Tibial nerve (tissue), 4 donors: ENCODE data around the gene THRAP3. TPM values are rescaled to one million over a fixed set of nuclear protein-coding genes. Genes with fewer than 3 reads are reported as not detected.
A peak's percentile ranks its signal among the peaks of the same experiment; 100 is the strongest.

Experiments used
- DNase-seq, 2 donors: peaks; one replicate each; pipeline ENCODE4 v3.0.0-alpha.2; 2019; ENCODE audit warnings: low spot score in 2 of 2
- H3K27ac ChIP-seq, 4 donors: fragments of 200-600 bp; sonication (generic) in 3 of 4; one replicate each; pipeline ENCODE4 v1.5.1; 2017 to 2019; ENCODE audit warnings: mild to moderate bottlenecking in 1 of 4
- H3K27me3 ChIP-seq, 2 donors: fragments of 200-600 bp; sonication (generic) in 1 of 2; one replicate each; pipeline versions ENCODE4 v1.5.1 to v1.6.0; 2017 to 2019
- H3K36me3 ChIP-seq, 3 donors: fragments of 200-600 bp; sonication (generic); one replicate each; pipeline ENCODE4 v1.5.1; 2018 to 2019
- H3K4me1 ChIP-seq, 4 donors: fragments of 200-600 bp; sonication (generic) in 3 of 4; one replicate each; pipeline ENCODE4 v1.5.1; 2017 to 2019
- H3K4me3 ChIP-seq, 4 donors: fragments of 200-600 bp; sonication (generic) in 3 of 4; one replicate each; pipeline ENCODE4 v1.5.1; 2017 to 2019; ENCODE audit warnings: mild to moderate bottlenecking in 1 of 4, moderate library complexity in 1 of 4
- H3K9me3 ChIP-seq, 4 donors: fragments of 200-600 bp; sonication (generic) in 3 of 4; one replicate each; pipeline ENCODE4 v1.5.1; 2017 to 2019
- EP300 ChIP-seq, 2 donors: sonication (generic); formaldehyde crosslinking; IDR thresholded peaks; one replicate each; pipeline ENCODE4 v1.6.1; 2017; ENCODE audit warnings: antibody characterized with exemption in 2 of 2, mild to moderate bottlenecking in 1 of 2
- POLR2A ChIP-seq, 2 donors: fragments of 450-650 bp; IDR thresholded peaks; one replicate each; pipeline ENCODE4 v1.6.1; 2017; ENCODE audit warnings: antibody characterized with exemption in 2 of 2, mild to moderate bottlenecking in 2 of 2, moderate library complexity in 2 of 2
- WGBS, 2 donors: methylation state at CpG; one replicate each; pipeline ENCODE4 v1.1.5; 2018; 5-methylcytosine and 5-hydroxymethylcytosine counted together
- total RNA-seq, 4 donors: library from RNA; depleted of rRNA; stranded (reverse); fragments of >200 nt; gene quantifications; one replicate each; pipeline ENCODE4 v1.1.0, GENCODE V29; 2016
- TF ChIP-seq, protein P1 (sequence below), 5 experiments: fragments of 200-600 bp in 3 of 5; fragments of 450-650 bp in 2 of 5; sonication (generic) in 3 of 5; IDR thresholded peaks; one replicate each; pipeline ENCODE4 v1.5.1; 2016 to 2019; ENCODE audit warnings: antibody characterized with exemption in 5 of 5, mild to moderate bottlenecking in 3 of 5, moderate library complexity in 2 of 5

Gene THRAP3
- total RNA-seq, 4 donors from 2014 or later, result 89.2 to 114 (median 97.0) TPM

DNA sequence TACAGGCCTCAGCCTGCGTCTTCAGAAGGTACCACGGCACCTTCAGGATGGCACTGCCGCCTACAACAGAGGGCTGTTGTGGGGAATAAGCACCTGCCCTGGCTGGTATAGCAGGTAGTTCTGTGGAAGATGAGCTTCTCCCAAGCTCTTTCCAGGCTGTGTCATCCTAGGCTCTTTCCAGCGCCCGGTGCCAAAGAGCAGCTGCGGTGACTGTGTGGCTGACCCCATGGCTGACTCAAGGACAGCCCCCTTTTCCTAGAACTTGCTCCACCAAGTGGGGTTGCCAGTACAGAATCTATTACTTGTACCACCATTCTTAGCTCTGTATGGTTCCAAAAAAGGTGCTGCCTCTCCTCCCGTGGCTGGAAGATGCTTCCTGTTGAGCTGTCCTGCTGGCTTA lies 121.1 kb downstream of the THRAP3 start:
- peaks cover 0 to 22% (median 14%) of the 10 kb centered on the region in 4 donors for H3K4me1 ChIP-seq
- TF ChIP-seq EP300 (IDR thresholded peaks at IDR 0.05), result no peak
- TF ChIP-seq POLR2A (IDR thresholded peaks at IDR 0.05), result no peak
- TF ChIP-seq, protein P1, sequence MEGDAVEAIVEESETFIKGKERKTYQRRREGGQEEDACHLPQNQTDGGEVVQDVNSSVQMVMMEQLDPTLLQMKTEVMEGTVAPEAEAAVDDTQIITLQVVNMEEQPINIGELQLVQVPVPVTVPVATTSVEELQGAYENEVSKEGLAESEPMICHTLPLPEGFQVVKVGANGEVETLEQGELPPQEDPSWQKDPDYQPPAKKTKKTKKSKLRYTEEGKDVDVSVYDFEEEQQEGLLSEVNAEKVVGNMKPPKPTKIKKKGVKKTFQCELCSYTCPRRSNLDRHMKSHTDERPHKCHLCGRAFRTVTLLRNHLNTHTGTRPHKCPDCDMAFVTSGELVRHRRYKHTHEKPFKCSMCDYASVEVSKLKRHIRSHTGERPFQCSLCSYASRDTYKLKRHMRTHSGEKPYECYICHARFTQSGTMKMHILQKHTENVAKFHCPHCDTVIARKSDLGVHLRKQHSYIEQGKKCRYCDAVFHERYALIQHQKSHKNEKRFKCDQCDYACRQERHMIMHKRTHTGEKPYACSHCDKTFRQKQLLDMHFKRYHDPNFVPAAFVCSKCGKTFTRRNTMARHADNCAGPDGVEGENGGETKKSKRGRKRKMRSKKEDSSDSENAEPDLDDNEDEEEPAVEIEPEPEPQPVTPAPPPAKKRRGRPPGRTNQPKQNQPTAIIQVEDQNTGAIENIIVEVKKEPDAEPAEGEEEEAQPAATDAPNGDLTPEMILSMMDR (IDR thresholded peaks at IDR 0.05), result no peak
- no peak for DNase-seq
- H3K4me3 ChIP-seq, result no peak overlapping the region
- H3K27me3 ChIP-seq, result no peaks in the 10 kb centered on the region
- 86 to 92% methylated on average over 6 to 7 of the region's 7 CpGs for WGBS, 2 donors
- H3K27ac ChIP-seq, result no peak overlapping the region
- no peaks in the 10 kb centered on the region for H3K9me3 ChIP-seq
- H3K36me3 ChIP-seq, result peaks cover 0 to 86% (median 0%) of the 10 kb centered on the region in 3 donors

DNA sequence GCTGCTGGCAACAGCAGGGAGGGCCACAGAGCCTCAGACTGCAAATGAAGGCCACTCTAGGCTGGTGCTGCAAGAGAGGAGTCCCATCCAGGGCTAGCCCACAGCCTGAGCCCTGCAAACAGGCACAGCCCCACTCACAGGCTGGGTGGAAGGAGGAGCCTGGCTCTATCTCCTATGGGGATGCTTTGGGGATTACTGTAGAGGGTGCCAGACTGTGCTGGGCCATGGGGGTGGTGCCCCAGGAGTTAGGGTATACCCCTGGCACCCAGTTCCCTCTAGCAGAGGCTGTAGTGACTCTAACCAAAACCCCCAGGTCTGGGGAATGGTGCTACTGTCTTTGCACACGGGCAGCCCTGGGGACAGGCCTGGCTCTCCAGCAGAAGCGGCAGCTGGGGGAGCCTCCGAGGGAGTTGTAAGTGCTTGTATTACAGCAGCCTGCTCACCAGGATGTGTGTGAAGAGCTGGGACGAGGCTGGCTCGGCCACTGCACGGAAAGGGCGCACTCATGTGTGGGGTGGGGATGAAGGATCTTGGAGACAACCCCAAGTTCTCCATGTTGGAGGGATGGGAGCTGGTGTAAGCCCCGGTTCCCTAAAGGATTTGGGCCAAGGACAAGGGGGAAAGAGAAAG lies 122.6 kb downstream of the THRAP3 start:
- H3K36me3 ChIP-seq, result peaks cover 0 to 75% (median 0%) of the 10 kb centered on the region in 3 donors
- H3K27ac ChIP-seq, result no peak overlapping the region
- H3K4me1 ChIP-seq, result peaks cover 0 to 38% (median 28%) of the 10 kb centered on the region in 4 donors
- H3K4me3 ChIP-seq, result no peak overlapping the region
- H3K27me3 ChIP-seq, result no peaks in the 10 kb centered on the region
- DNase-seq, result no peak
- TF ChIP-seq EP300 (IDR thresholded peaks at IDR 0.05) (no peak), POLR2A (IDR thresholded peaks at IDR 0.05) (no peak)
- TF ChIP-seq, protein P1 (IDR thresholded peaks at IDR 0.05), result no peak
- WGBS, 2 donors, result 84 to 86% methylated on average over 7 to 8 of the region's 8 CpGs
- no peaks in the 10 kb centered on the region for H3K9me3 ChIP-seq

DNA sequence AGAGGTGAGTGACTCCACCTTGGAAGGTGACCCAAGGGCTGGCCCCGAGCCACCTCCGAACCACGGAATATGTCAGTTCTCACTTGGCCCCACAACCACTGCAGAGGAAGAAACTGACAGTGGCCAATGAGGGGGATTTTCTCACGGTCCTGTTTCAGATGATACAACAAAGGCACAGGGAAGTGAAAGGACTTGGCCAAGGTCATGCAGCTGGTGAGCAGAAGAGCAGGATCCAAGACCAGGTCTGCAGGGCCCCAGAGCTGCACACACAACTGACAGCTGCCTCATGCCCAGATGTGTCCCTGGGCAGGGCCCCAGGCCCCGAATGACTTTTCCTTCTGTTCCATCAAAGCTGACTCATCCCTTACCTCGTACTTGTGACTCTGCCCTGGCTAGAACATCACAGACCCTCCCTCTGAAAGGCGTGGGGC lies 125.0 kb downstream of the THRAP3 start:
- H3K27me3 ChIP-seq, result no peaks in the 10 kb centered on the region
- no peaks in the 10 kb centered on the region for H3K9me3 ChIP-seq
- DNase-seq, result no peak
- no peak for TF ChIP-seq POLR2A (IDR thresholded peaks at IDR 0.05)
- TF ChIP-seq EP300 (IDR thresholded peaks at IDR 0.05), result no peak
- TF ChIP-seq, protein P1 (IDR thresholded peaks at IDR 0.05), result no peak
- H3K4me3 ChIP-seq, result no peak overlapping the region
- 64 to 66% methylated on average over 7 of the region's 7 CpGs for WGBS, 2 donors
- H3K4me1 ChIP-seq, result peaks cover 0 to 46% (median 36%) of the 10 kb centered on the region in 4 donors
- H3K27ac ChIP-seq, result peak overlapping the region in 3 of 4 donors; percentile 65 to 90 (median 84)
- H3K36me3 ChIP-seq, result peaks cover 0 to 64% (median 5%) of the 10 kb centered on the region in 3 donors

DNA sequence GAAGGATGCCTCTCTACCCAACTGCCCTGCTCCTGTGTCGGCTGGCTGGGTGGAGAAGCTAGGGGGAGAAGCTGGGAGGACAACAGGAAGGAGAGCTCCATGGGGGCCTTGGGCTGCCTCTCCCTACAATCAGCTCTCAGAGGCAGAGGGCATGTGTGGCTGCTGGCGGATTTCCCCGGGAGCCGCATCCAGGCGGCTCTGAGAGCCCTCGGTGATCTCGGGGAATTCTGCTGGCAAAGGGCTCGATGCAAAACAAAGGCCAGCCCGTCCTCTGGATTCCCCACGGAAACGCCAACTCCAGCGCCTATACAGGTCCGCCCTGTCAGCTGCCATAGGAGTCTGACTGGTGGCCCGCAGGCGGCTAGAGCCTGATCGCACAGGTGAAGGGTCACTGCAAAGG lies 125.6 kb downstream of the THRAP3 start:
- TF ChIP-seq EP300 (IDR thresholded peaks at IDR 0.05), result no peak
- TF ChIP-seq, protein P1 (IDR thresholded peaks at IDR 0.05), result no peak
- no peak for TF ChIP-seq POLR2A (IDR thresholded peaks at IDR 0.05)
- H3K27ac ChIP-seq, result peak overlapping the region; percentile 46 to 90 (median 74)
- H3K27me3 ChIP-seq, result no peaks in the 10 kb centered on the region
- H3K4me3 ChIP-seq, result no peak overlapping the region
- peaks cover 2 to 64% (median 11%) of the 10 kb centered on the region in 3 donors for H3K36me3 ChIP-seq
- H3K9me3 ChIP-seq, result no peaks in the 10 kb centered on the region
- WGBS, 2 donors, result 49 to 57% methylated on average over 5 to 11 of the region's 16 CpGs
- no peak for DNase-seq
- H3K4me1 ChIP-seq, result peaks cover 0 to 46% (median 36%) of the 10 kb centered on the region in 4 donors

DNA sequence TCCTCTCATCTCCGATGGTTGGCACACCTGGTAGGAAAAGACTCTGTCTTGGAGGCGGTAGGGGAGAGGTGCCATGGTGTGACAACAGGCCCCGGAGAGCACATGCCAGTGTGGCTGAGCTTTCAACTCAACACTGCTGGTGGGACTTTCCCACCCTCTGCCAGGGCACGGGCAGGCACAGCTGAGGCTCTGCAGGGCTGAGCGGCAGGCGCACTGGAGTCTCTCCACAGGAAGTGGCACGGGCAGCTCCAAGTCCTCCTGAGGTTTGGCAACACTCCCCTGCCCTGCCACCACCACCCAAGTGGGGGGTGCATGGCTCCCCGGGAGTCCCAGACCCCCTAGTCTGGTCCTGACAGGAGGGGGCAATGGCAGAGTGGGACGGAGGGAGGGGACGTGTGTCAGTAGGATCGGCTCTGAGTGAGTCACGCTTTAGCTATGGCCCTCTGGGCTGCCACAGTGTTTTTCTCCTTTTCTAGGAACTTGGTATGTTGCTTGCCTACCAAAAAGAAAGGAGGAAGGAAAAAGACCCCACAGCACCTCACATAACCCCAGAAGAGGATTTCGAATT lies 126.5 kb downstream of the THRAP3 start:
- Histone ChIP-seq H3K27me3 (no peaks in the 10 kb centered on the region), H3K4me3 (no peak overlapping the region), H3K4me1 (peaks cover 0 to 46% (median 36%) of the 10 kb centered on the region in 4 donors), H3K27ac (peak overlapping the region; percentile 46 to 90 (median 74)), H3K36me3 (peaks cover 2 to 63% (median 11%) of the 10 kb centered on the region in 3 donors), H3K9me3 (no peaks in the 10 kb centered on the region)
- 35 to 39% methylated on average over 13 of the region's 13 CpGs for WGBS, 2 donors
- no peak for DNase-seq
- TF ChIP-seq, protein P1 (IDR thresholded peaks at IDR 0.05), result no peak
- peak in 1 of 2 donors; percentile 46 for TF ChIP-seq EP300 (IDR thresholded peaks at IDR 0.05)
